Raji (cell line): ENCODE data around the gene KCNJ1.

Source experiments
- POLR2A ChIP-seq: IDR thresholded peaks from 2 replicates; pipeline ENCODE4 v1.6.1; 2011; ENCODE audit warnings: low read depth, low read length, control low read depth; ENCODE audit not compliant: insufficient read depth

KCNJ1 gene

DNA sequence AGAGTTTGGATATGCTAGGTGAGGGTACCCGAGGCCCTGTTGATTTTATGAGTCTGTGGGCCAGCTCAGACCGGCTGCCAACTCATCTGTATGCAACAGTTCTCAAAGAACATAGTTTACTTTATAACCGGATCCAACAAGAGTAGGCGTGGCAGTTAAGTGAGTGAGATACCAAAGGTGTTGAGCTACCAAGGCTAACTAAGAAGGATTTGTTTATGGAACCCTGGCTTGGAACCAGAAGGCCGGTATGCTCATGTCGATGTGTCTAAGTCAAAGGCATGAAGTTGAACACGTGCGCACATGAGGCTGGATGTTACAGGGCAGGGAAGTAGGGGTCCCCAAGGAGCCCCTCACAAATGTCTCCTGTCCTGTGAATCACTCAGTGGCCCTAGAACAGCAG, at the start of gene KCNJ1:
TSS of gene KCNJ1 (minus strand) at position 20 of the 400 bp plus-strand sequence. CDS start 27,053 bp downstream, outside the sequence.
- TF ChIP-seq POLR2A, result no peak

DNA sequence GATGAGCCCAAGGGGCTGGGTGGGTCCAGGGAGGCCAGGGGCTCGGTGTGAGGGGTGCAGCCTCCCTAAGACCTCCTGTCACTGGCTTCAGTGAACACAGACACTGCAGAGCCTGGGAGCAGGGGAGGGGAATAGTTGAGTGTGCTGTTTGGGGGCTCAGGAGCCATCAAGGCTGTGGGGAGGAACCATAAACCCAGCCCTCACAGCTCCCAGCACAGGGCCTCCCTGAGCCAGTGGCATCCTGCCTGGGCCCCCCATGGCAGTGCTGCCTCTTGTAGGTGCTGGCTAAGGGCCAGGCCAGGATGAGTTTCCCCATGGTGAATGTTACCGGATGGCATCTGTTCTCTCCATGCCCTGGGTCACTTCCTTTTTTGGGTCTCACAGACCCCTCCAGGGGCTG, 49.6 kb upstream of the KCNJ1 start:
- no peak for TF ChIP-seq POLR2A

DNA sequence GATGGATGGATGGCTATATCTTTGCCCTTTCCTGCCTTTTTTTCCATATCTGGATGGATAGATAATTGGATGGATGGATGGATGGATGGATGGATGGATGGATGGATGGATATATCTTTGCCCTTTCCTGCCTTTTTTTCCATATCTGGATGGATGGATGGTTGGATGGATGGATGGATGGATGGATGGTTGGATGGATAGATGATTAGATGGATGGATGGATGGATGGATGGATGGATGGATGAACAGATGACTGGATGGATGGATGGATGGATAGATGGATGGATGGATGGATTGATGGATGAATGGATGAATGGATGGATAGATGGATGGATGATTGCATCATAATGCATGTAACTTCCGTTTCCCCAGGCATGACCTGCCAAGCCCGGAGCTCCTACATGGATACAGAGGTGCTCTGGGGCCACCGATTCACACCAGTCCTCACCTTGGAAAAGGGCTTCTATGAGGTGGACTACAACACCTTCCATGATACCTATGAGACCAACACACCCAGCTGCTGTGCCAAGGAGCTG, 49.0 kb upstream of the KCNJ1 start:
- no peak for TF ChIP-seq POLR2A

DNA sequence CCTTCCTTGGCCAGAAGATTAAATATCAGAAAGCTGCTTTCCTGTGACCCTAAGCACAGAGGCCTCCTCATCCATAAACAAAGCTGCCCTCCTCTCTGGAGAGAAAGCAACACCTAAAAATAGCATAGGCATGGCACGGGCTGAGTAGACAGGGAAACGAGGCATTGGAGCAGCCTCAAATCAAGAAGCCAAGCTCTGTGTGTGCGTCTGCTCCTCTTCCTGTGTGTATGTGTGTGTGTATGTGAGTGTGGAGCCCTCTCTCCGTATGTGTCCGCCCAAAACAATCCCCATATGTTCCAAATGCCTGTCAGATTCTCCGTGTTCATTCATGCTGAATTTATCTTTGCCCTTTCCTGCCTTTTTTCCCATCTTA, 48.0 kb upstream of the KCNJ1 start:
- no peak for TF ChIP-seq POLR2A

DNA sequence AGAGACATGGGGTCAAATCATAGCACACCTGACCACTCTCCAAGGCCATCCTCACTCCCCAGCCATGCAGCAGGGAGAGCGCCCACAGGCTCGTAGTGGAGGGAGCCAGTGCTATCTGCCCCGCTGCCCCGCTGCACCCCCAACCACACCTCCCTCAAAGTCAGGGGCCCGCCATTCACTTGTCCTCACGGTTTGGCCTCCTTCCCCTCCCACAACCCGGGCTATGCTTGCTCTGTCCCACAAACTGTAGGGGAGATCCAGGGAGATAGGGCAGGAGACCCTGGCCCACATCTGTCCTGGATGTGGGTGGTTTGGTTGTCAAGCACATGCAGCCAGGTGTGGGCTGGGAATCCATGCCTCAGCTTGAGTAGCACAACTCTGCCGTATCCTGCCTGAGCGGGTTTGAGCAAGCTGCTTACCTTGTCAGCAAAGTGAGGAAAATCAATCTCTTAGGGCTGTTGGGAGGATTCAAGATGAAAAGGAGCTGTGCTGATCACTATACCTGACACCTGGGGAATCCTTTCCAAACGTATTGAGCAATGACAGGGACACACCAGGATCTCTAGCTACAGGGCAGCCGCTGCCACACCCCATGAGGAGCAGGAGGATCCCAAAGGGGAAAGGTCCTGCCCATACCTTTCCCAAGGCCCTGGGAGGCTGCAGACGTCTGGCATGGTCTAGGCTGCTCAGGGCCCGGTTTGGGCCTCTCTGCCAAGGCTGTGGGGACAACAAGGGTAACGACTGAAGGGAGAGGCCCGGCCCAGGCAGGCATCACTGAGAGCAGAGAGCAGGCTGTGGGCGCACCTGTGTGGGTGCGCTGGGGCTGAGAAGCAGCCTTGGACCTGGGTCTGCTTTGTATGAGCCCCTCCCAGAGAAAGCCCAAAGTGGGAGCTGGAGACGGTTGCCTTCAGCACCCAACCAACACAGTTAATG, 47.4 kb upstream of the KCNJ1 start:
- no peak for TF ChIP-seq POLR2A

DNA sequence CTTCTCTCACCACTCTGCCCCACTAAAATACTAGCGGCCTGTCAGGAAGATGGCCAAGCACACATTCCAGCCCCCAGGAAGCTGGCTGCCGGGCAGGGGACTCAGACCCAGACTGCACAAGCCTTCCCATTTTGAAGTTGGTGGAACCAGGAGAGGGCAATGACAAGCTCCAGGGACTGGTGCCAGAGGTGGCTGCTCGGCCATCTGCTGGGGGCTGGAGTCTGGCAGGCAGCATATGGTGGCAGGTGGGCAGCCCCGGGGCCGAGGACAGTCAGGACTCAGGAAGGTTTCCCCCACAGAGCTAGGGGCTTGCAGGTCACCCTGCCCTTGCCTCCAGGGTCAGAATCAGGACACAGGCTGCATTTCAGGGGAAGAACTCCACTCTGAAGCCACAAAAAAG, 46.7 kb upstream of the KCNJ1 start:
- TF ChIP-seq POLR2A, result no peak

DNA sequence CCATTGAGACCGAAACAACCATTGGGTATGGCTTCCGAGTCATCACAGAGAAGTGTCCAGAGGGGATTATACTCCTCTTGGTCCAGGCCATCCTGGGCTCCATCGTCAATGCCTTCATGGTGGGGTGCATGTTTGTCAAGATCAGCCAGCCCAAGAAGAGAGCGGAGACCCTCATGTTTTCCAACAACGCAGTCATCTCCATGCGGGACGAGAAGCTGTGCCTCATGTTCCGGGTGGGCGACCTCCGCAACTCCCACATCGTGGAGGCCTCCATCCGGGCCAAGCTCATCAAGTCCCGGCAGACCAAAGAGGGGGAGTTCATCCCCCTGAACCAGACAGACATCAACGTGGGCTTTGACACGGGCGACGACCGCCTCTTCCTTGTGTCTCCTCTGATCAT, 44.6 kb upstream of the KCNJ1 start:
- no peak for TF ChIP-seq POLR2A

DNA sequence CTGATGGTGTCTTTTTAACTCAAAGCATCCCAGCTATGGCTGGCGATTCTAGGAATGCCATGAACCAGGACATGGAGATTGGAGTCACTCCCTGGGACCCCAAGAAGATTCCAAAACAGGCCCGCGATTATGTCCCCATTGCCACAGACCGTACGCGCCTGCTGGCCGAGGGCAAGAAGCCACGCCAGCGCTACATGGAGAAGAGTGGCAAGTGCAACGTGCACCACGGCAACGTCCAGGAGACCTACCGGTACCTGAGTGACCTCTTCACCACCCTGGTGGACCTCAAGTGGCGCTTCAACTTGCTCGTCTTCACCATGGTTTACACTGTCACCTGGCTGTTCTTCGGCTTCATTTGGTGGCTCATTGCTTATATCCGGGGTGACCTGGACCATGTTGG, 44.1 kb upstream of the KCNJ1 start:
- TF ChIP-seq POLR2A, result no peak

DNA sequence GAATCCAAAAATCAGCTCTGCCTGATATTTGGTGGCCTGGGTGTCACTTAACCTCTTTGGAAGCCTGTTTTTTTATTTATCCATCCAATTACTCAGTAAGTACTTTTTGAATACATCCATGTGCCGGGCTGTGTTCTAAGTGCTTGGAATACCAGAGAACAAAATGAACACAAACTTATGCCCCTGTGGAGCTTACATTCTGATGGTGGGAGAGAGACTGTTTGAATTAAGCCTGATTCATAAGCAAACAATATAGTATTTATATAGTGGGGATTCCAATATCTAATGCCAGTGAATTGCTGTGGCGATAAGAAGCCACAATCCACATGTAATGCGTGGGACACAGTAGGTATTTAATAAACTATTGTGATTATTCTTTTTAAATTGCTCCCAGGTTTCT, 43.5 kb upstream of the KCNJ1 start:
- no peak for TF ChIP-seq POLR2A

DNA sequence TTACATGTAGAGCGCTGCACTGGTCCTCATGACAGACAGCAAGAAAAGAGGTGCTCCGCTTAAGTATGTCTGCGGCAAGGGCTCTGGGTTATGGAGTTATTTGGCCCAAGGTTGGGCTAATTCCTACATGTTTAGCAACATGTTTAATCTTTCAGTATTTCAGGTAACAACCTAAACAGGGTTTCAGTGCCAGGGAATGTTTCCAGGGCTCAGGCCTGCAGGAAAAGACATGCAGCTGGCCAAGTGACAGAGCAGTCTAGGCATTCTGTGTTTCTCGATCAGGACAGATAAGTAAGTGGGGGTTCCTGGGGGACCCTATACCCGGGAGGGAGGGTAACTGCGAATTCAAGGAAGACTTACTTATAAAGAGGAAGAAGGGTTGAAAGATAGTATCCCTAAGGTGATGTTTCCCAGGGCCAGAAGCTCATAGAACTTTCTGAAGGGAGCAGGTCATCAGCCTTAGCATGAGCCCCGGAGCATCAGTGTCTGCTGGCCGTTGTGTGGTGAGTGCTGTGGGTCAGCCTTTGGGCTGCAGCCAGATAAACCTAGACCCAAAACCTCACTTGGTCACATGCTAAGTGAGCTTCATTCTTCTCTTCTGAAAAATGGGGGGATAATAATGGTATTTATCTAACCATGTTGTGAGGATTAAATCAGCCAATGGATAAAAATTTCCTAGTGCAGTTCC, 42.5 kb upstream of the KCNJ1 start:
- no peak for TF ChIP-seq POLR2A

DNA sequence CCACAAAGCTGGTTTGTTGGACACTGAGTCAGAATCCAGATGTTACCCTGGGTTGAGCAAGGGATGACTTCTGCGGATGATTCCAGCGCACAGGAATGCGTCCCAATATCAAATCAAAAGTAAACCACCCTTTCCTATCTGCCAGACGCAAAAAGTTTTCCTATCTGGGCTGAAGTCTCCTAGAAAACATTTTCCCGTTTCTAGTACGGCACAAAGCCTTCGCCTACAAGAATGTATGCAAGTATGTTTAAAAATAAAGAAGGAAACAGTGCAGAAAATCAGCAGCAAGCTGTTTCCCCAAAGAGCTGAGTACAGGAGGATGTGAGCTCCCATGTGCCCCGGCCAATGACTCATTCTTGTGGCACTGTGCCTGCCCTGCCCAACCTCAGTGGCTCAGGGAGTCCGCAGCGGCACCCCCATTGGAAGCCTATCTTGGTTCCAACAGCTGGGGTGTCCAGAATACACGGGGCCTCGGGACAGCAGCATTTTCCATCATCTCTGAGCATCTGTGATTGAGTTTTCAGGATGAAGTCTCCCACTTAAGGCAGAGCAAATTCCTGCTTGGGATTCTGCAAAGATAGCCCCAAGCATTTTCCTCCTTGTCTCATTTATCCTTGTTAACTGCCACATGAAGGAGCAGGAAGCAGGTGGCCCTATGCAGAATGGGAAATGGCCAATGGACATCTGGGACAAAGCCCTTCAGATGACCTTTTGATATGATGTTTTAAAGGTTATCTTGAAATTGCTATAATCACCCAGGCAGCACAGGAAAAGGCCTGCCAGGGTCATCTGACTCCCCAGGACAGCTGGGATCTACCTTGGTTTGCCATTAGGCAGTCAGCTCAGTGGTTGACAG, 41.5 kb upstream of the KCNJ1 start:
- no peak for TF ChIP-seq POLR2A

DNA sequence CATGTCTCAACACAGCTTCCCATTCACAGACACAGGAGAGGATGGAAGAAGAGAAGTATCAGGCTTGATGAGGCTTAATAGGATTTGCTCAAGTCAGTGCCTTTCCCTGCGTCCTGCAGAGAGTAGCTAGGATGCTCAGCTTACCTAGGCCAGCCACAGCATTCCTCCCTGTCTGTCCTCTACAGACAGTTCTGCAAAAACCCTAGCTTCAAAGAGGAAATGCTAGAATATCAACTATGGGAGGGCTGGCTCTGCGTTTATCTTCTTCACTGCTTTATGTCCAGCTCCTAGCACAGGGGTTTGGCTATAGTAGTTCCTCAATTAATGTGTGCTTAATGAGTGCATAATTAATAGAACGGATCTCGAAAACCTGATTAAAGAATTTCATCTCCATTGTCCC, 40.5 kb upstream of the KCNJ1 start:
- TF ChIP-seq POLR2A, result no peak

DNA sequence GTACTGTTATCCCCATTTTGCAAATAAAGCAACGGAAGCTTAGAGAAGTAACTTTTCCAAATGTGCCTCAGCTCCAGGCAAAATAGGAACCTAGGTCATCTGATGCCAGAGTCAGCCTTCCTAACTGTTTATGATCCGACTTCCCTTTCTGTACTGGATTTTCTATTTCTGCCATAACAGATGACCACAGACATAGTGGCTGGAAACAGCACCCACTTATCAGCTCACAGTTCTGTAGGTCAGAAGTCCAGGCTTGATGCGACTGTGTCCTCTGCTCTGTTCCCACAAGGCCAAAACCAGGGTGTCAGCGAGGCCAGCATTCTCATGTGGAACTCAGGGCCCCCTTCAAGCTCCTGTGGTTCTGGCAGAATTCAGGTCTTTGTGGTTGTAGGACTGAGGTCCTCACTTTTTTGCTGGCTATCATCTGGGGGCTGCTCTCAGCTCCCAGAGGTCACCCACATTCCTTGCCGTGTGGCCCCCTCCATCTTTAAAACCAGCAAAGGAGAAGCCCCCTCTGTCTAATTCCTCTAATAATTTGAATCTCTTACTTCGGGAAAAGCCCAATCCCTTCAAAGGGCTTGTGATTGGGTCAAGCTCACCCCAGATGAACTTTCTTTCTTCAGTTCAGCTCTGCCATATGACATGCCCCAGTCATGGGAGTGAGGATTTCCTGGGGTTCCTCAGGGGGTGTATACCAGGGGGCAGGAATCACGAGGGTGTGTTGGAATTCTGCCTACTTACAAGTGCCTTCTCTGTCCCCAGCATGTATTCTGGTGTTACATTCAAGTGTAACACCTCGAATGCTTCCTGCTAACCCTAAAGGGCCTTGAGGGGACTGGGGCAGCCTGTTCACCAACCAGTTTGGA, 39.3 kb upstream of the KCNJ1 start:
- TF ChIP-seq POLR2A, result no peak

DNA sequence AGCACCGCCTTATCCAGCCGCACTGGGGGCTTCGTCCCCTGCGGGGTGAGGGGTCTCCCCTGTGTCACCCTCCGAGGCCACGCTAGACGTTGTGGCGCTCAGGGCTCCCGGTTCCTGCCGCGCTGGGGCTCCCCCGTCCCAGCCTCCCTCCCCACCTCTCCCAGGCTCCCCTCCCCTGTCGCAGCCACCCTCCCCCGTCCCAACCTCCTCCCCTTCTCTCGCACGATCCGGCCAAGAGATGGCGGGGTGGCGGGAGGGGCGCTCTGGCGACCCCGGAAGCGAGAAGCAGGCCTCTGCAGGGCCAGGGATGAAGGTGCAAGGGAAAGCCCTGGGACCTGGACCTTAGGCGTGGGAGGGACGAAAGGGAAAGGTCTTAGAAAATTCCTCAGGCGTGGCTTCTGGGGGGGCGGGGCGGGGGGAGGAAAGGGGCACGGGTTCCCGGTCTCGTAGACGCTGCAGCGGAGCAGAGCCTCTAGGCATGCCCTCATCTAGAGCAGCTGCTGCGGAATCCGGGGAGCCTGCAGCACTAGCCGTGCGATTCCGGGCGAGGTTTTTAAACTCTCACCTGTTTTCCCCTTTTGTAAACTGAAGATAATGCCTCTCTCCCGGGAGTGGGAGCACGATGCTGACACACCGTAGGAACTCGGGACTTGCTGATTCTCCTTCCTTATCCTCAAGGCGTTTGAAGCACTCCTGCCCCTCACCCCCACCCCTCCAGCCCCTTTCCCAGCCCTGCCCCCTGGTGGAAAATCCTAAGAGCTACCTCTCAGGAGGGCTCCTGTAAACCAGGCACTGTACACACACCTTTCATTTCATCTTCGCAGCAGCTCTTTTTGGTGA, 38.5 kb upstream of the KCNJ1 start:
- no peak for TF ChIP-seq POLR2A
